SU-DHL-6 (cell line): ENCODE results near the gene PLXNC1.
A peak's percentile ranks its signal among the peaks of the same experiment; 100 is the strongest.

Experiments
- H2AFZ ChIP-seq: fragments of 200-600 bp; sonication (generic); 2 replicates; pipeline ENCODE4 v1.6.1; 2014; ENCODE audit warnings: low read depth, mild to moderate bottlenecking, moderate library complexity, mixed read lengths, antibody characterized with exemption, low read length; ENCODE audit not compliant: severe bottlenecking
- H3F3A ChIP-seq: fragments of 200-600 bp; shearing (Covaris generic); 2 replicates; pipeline ENCODE4 v1.6.0; 2016; ENCODE audit warnings: antibody characterized with exemption, mild to moderate bottlenecking; ENCODE audit not compliant: insufficient read depth
- H3K27ac ChIP-seq: fragments of 200-600 bp; sonication (generic); 2 replicates; pipeline ENCODE4 v1.5.1; 2016; ENCODE audit warnings: low read depth, mild to moderate bottlenecking, low read length, moderate library complexity, mixed read lengths
- H3K27me3 ChIP-seq: fragments of 200-600 bp; sonication (generic), shearing (Covaris generic); 2 replicates; pipeline ENCODE4 v1.6.0; 2014; ENCODE audit warnings: mild to moderate bottlenecking, low read length
- H3K36me3 ChIP-seq: fragments of 200-600 bp; sonication (generic); 2 replicates; pipeline ENCODE4 v1.6.1; 2014; ENCODE audit warnings: mild to moderate bottlenecking, low read length, mixed read lengths
- H3K4me2 ChIP-seq: fragments of 300-600, 200-600 bp; shearing (Covaris generic), sonication (generic); 2 replicates; pipeline ENCODE4 v1.6.0; 2014; ENCODE audit warnings: low read length, low read depth, mild to moderate bottlenecking; ENCODE audit not compliant: poor library complexity, severe bottlenecking
- H3K4me3 ChIP-seq: fragments of 200-600 bp; sonication (generic); 2 replicates; pipeline ENCODE4 v1.5.1; 2014; ENCODE audit warnings: antibody characterized with exemption, low read length, mild to moderate bottlenecking, mixed read lengths; ENCODE audit not compliant: insufficient read depth, poor library complexity, severe bottlenecking
- H3K79me2 ChIP-seq: fragments of 200-600 bp; sonication (generic); 2 replicates; pipeline ENCODE4 v1.6.1; 2014; ENCODE audit warnings: mild to moderate bottlenecking, low read length, moderate library complexity; ENCODE audit not compliant: insufficient read depth
- H3K9ac ChIP-seq: fragments of 200-600 bp; sonication (generic); 2 replicates; pipeline ENCODE4 v1.7.0; 2014; ENCODE audit warnings: mild to moderate bottlenecking, low read length
- H3K9me2 ChIP-seq: fragments of 200-600 bp; sonication (generic); replicated peaks from 2 replicates; pipeline ENCODE4 v1.6.1; 2014; ENCODE audit warnings: low read length; ENCODE audit not compliant: insufficient read depth
- H3K9me3 ChIP-seq: fragments of 200-600 bp; sonication (generic); 2 replicates; pipeline ENCODE4 v1.6.1; 2014; ENCODE audit warnings: low read length, mixed read lengths; ENCODE audit not compliant: insufficient read depth
- H4K20me1 ChIP-seq: fragments of 200-600 bp; sonication (generic); 2 replicates; pipeline ENCODE4 v1.6.1; 2014; ENCODE audit warnings: low read depth, mild to moderate bottlenecking, antibody characterized with exemption, low read length, moderate library complexity, mixed read lengths
- CTCF ChIP-seq: fragments of 200-600 bp; sonication (generic); IDR thresholded peaks from one replicate; pipeline ENCODE4 v1.5.1; 2017; ENCODE audit warnings: antibody characterized with exemption, mild to moderate bottlenecking, low read length, moderate library complexity; ENCODE audit not compliant: insufficient read depth, poor library complexity, severe bottlenecking
- EZH2phosphoT487 ChIP-seq: fragments of 200-600 bp; sonication (generic), shearing (Covaris generic); conservative IDR thresholded peaks from 2 replicates; pipeline ENCODE4 v1.6.1; 2018; ENCODE audit warnings: mild to moderate bottlenecking, antibody characterized with exemption, low read length, moderate library complexity, mixed read lengths

Gene PLXNC1

GRCh38 chr12:94152292-94153078, 4.1 kb downstream of the PLXNC1 start:
- Histone ChIP-seq H3K27ac (no peak overlapping the region), H3K79me2 (no peaks in the 10 kb centered on the region; the same call in 1 of the 2 replicates), H2AFZ (no peak overlapping the region), H3K9me3 (no peaks in the 10 kb centered on the region), H3K9me2 (no peaks in the 10 kb centered on the region), H3K36me3 (no peaks in the 10 kb centered on the region), H3K4me3 (no peak overlapping the region), H3K4me2 (no peak overlapping the region), H3F3A (peaks cover 18% of the 10 kb centered on the region; the same call in 1 of the 2 replicates), H3K27me3 (no peaks in the 10 kb centered on the region), H4K20me1 (no peaks in the 10 kb centered on the region), H3K9ac (no peak overlapping the region)
- TF ChIP-seq CTCF = no peak
- no peak for TF ChIP-seq EZH2phosphoT487

GRCh38 chr12:94157181-94157580, 8.8 kb downstream of the PLXNC1 start:
- Histone ChIP-seq H3K9me2 (no peaks in the 10 kb centered on the region), H3K79me2 (peaks cover 6% of the 10 kb centered on the region; the same call in 1 of the 2 replicates), H3K4me3 (peak overlapping the region; percentile 6), H3K36me3 (no peaks in the 10 kb centered on the region), H3K4me2 (peak overlapping the region; percentile 57), H3F3A (0 out of 2 replicates have a peak, but pooled peaks cover 4% of the 10 kb centered on the region), H3K27me3 (no peaks in the 10 kb centered on the region), H2AFZ (no peak overlapping the region), H3K9ac (peak overlapping the region; percentile 19), H3K9me3 (no peaks in the 10 kb centered on the region), H4K20me1 (no peaks in the 10 kb centered on the region), H3K27ac (peak overlapping the region; percentile 69)
- TF ChIP-seq EZH2phosphoT487 = no peak
- TF ChIP-seq CTCF = no peak

GRCh38 chr12:94157981-94158411, 9.6 kb downstream of the PLXNC1 start:
- TF ChIP-seq EZH2phosphoT487 (no peak), CTCF (no peak)
- H3K79me2 ChIP-seq = peaks cover 6% of the 10 kb centered on the region; the same call in 1 of the 2 replicates
- H3K36me3 ChIP-seq = no peaks in the 10 kb centered on the region
- peak overlapping the region; percentile 6 for H3K4me3 ChIP-seq
- H4K20me1 ChIP-seq = no peaks in the 10 kb centered on the region
- no peaks in the 10 kb centered on the region for H3K27me3 ChIP-seq
- H3K9ac ChIP-seq = peak overlapping the region; percentile 19
- H3K4me2 ChIP-seq = peak overlapping the region; percentile 57
- H3K27ac ChIP-seq = peak overlapping the region; percentile 69
- H2AFZ ChIP-seq = peak overlapping the region; percentile 6
- no peaks in the 10 kb centered on the region for H3K9me2 ChIP-seq
- no peaks in the 10 kb centered on the region for H3K9me3 ChIP-seq
- H3F3A ChIP-seq = no peaks in the 10 kb centered on the region
